ENCODE results near the gene MS4A4E. TPM values are rescaled to one million over a fixed set of nuclear protein-coding genes. Genes with fewer than 3 reads are reported as not detected.
"Not testable (repeated sequence)": the region's sequence is repeated elsewhere in the genome, so short reads cannot be mapped to it uniquely, and the experiment has no call there.

Gene MS4A4E
- total RNA-seq, 6 experiments from 2014 or later, result 1.1 to 3.8 (median 3.1) TPM

- Histone ChIP-seq H3K36me3 (no peaks in the 10 kb centered on the region), H3K4me3 (no peak overlapping the region), H3K27me3 (no peaks in the 10 kb centered on the region), H3K27ac (peak overlapping the region; percentile 25 to 69 (median 37)), H3K4me1 (no peaks in the 10 kb centered on the region), H3K9me3 (no peaks in the 10 kb centered on the region)
- ATAC-seq, result peak; percentile 36 to 49 (median 48)
- 47% methylated on average over 4 of the region's 4 CpGs for WGBS (ENCODE audit: insufficient coverage, low coverage, low lambda C conversion rate, missing lambda C conversion rate)
- TF ChIP-seq, protein P1, sequence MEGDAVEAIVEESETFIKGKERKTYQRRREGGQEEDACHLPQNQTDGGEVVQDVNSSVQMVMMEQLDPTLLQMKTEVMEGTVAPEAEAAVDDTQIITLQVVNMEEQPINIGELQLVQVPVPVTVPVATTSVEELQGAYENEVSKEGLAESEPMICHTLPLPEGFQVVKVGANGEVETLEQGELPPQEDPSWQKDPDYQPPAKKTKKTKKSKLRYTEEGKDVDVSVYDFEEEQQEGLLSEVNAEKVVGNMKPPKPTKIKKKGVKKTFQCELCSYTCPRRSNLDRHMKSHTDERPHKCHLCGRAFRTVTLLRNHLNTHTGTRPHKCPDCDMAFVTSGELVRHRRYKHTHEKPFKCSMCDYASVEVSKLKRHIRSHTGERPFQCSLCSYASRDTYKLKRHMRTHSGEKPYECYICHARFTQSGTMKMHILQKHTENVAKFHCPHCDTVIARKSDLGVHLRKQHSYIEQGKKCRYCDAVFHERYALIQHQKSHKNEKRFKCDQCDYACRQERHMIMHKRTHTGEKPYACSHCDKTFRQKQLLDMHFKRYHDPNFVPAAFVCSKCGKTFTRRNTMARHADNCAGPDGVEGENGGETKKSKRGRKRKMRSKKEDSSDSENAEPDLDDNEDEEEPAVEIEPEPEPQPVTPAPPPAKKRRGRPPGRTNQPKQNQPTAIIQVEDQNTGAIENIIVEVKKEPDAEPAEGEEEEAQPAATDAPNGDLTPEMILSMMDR (IDR thresholded peaks at IDR 0.05), result no peak
- TF ChIP-seq POLR2A (IDR thresholded peaks at IDR 0.05), result no peak
- DNase-seq, result no peak
- intact Hi-C loops (cut with DNase I), result no loop called here
These were observed 47.0 kb downstream of the MS4A4E start for GRCh38 chr11:60195923-60196368.

DNA sequence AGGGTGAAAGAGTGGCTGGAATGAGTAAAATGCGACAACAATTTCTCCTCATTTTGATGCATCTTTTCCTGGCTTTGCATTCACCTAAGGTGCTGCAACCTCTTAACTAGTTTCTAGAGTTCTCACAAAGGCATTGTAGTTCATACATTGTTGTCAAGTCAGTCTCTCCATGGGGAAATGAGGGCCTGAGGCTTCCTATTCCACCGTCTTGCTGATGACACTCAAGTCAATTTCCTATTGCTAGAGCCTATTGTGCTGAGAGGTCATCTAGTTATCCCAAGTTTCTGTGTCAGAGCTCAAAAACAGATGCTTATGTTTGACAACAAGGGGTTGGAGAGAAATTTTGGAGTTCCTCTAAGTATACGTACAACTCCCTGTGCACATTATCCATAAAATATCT lies 48.4 kb downstream of the MS4A4E start:
- 31% methylated on average over 3 of the region's 3 CpGs for WGBS (ENCODE audit: insufficient coverage, low coverage, low lambda C conversion rate, missing lambda C conversion rate)
- ATAC-seq, result peak in 3 of 4 donors; percentile 21 to 56 (median 47)
- no peaks in the 10 kb centered on the region for H3K36me3 ChIP-seq
- intact Hi-C loops (cut with DNase I), result no loop called here
- no peaks in the 10 kb centered on the region for H3K27me3 ChIP-seq
- H3K9me3 ChIP-seq, result no peaks in the 10 kb centered on the region
- TF ChIP-seq POLR2A (IDR thresholded peaks at IDR 0.05), result no peak
- TF ChIP-seq, protein P1 (IDR thresholded peaks at IDR 0.05), result no peak
- DNase-seq, result no peak
- no peak overlapping the region for H3K4me3 ChIP-seq
- peak overlapping the region in 2 of 3 donors; percentile 39 to 61 for H3K27ac ChIP-seq
- H3K4me1 ChIP-seq, result no peaks in the 10 kb centered on the region

DNA sequence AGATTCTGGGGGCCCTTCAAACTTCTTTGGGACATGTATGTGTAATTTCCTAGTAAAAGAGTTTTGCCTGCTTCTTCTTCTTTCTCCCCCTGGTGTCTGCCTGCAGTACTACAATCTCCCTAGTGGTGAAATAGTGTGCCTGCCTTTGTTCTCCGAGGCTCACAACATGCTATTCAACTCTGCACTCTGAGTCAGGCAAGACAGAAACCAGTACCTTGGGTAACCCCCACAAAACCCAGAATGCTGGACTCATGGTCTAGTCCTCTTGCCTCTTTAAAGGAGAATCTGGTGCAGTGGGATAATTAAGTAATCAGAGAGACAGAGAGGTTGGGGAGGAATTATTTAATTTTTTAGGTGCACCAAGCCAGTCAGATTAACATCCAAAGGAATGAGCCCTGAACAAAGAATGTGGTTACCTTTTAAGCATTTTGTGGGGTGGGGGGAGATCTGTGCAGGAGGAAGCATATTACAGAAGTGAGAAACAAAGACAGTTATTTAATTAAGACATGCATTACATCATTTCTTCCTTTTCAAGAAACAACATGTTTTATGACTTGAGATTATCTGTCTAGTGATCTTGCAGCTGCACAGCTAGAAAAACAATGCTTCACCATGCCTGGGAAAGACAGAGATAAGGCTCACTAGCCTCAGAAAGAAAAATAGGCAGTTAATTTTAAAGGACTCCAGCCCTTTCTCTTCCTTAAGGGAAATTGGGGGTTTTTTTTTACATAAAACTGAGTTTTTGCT lies 49.1 kb downstream of the MS4A4E start:
- no peaks in the 10 kb centered on the region for H3K9me3 ChIP-seq
- DNase-seq (peak in 1 of 3 donors; percentile 68), ATAC-seq (peak; percentile 94 to 98 (median 96))
- H3K36me3 ChIP-seq, result no peaks in the 10 kb centered on the region
- TF ChIP-seq, protein P1 (IDR thresholded peaks at IDR 0.05), result peak; percentile 79 to 93 (median 82)
- no peak for TF ChIP-seq POLR2A (IDR thresholded peaks at IDR 0.05)
- H3K27ac ChIP-seq, result peak overlapping the region in 1 of 3 donors; percentile 61
- H3K4me3 ChIP-seq, result no peak overlapping the region
- intact Hi-C loops (cut with DNase I), result no loop called here
- WGBS (ENCODE audit: insufficient coverage, low coverage, low lambda C conversion rate, missing lambda C conversion rate), result 0% methylated on average over 1 of the region's 1 CpG
- no peaks in the 10 kb centered on the region for H3K4me1 ChIP-seq
- no peaks in the 10 kb centered on the region for H3K27me3 ChIP-seq

DNA sequence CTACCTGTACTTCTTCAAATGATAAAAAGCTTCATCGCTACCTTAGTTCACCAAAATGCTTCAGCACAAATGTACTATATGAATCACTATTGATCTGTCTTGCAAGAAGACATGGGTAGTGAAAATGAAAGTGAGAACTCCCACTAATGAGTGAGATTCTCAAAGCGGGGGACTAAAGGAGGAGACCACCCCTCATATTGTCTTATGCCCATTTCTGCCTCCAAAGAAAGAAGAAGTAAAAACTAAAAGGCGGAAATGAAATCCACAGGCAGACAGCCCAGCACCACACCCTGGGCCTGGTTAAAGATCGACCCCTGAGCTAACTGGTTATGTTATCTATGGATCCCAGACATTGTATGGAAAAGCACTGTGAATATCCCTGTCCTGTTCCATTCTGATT lies 50.4 kb downstream of the MS4A4E start:
- H3K27ac ChIP-seq; ATAC-seq; intact Hi-C loops (cut with DNase I); H3K9me3 ChIP-seq; H3K4me3 ChIP-seq; H3K27me3 ChIP-seq; H3K36me3 ChIP-seq; DNase-seq; H3K4me1 ChIP-seq: not testable (repeated sequence)
- 77% methylated on average over 4 of the region's 4 CpGs for WGBS (ENCODE audit: insufficient coverage, low coverage, low lambda C conversion rate, missing lambda C conversion rate)

- DNase-seq; H3K4me3 ChIP-seq; H3K4me1 ChIP-seq; intact Hi-C loops (cut with DNase I); H3K36me3 ChIP-seq; H3K27ac ChIP-seq; H3K27me3 ChIP-seq; H3K9me3 ChIP-seq: not testable (repeated sequence)
- peak in 1 of 4 donors; percentile 24 for ATAC-seq
- 25% methylated on average over 3 of the region's 3 CpGs for WGBS (ENCODE audit: insufficient coverage, low coverage, low lambda C conversion rate, missing lambda C conversion rate)
These were observed 54.5 kb downstream of the MS4A4E start for GRCh38 chr11:60188481-60188880.

GRCh38 chr11:60186128-60186527 lies 56.8 kb downstream of the MS4A4E start:
- WGBS (ENCODE audit: insufficient coverage, low coverage, low lambda C conversion rate, missing lambda C conversion rate), result 64% methylated on average over 1 of the region's 2 CpGs
- not testable (repeated sequence) for DNase-seq, ATAC-seq

GRCh38 chr11:60185512-60185827 lies 57.5 kb downstream of the MS4A4E start:
- H3K4me1 ChIP-seq; H3K9me3 ChIP-seq; H3K27ac ChIP-seq; intact Hi-C loops (cut with DNase I); H3K4me3 ChIP-seq; DNase-seq; H3K36me3 ChIP-seq; H3K27me3 ChIP-seq; ATAC-seq: not testable (repeated sequence)
- WGBS (ENCODE audit: insufficient coverage, low coverage, low lambda C conversion rate, missing lambda C conversion rate), result 51% methylated on average over 2 of the region's 2 CpGs

More at GRCh38 chr11:60186128-60186527, 56.8 kb downstream of the MS4A4E start:
- H3K4me1 ChIP-seq; intact Hi-C loops (cut with DNase I); H3K27me3 ChIP-seq; H3K36me3 ChIP-seq; H3K27ac ChIP-seq; H3K4me3 ChIP-seq; H3K9me3 ChIP-seq: not testable (repeated sequence)
